HepG2 (cell line): ENCODE results near the gene LRP10. TPM values are rescaled to one million over a fixed set of nuclear protein-coding genes. Genes with fewer than 3 reads are reported as not detected.
A peak's percentile ranks its signal among the peaks of the same experiment; 100 is the strongest.

Experiments
- DZIP1 ChIP-seq: sonication (generic); formaldehyde crosslinking; IDR thresholded peaks from 2 replicates; pipeline ENCODE4 v1.5.0; 2020; ENCODE audit warnings: mild to moderate bottlenecking, missing genetic modification reagents
- HOXA9 ChIP-seq: sonication (generic); formaldehyde crosslinking; IDR thresholded peaks from 2 replicates; pipeline ENCODE4 v1.8.1; 2022; ENCODE audit warnings: missing genetic modification reagents, mild to moderate bottlenecking, moderate library complexity, borderline replicate concordance
- PCBP2 ChIP-seq: fragments of 200-400 bp; formaldehyde crosslinking; optimal IDR thresholded peaks from 2 replicates; pipeline ENCODE3; 2018; ENCODE audit warnings: low read length, low read depth; ENCODE audit not compliant: poor library complexity, severe bottlenecking
- THAP9 ChIP-seq: sonication (generic); formaldehyde crosslinking; IDR thresholded peaks from 2 replicates; pipeline ENCODE4; 2020; ENCODE audit warnings: missing genetic modification reagents, mild to moderate bottlenecking, borderline replicate concordance
- UBTF ChIP-seq: sonication (generic); formaldehyde crosslinking; IDR thresholded peaks from 2 replicates; pipeline ENCODE4 v1.4.0; 2020; ENCODE audit warnings: mild to moderate bottlenecking, missing genetic modification reagents
- ZMYM2 ChIP-seq: sonication (generic); formaldehyde crosslinking; IDR thresholded peaks from 2 replicates; pipeline ENCODE4 v1.8.0; 2022; ENCODE audit warnings: mild to moderate bottlenecking, missing genetic modification reagents
- ZNF18 ChIP-seq: sonication (generic); formaldehyde crosslinking; IDR thresholded peaks from 2 replicates; pipeline ENCODE4 v1.8.0; 2022; ENCODE audit warnings: mild to moderate bottlenecking, missing genetic modification reagents; ENCODE audit not compliant: insufficient replicate concordance
- ZNF574 ChIP-seq: sonication (generic); formaldehyde crosslinking; IDR thresholded peaks from 2 replicates; pipeline ENCODE4 v1.4.0; 2020; ENCODE audit warnings: missing genetic modification reagents
- ZNF839 ChIP-seq: sonication (generic); formaldehyde crosslinking; IDR thresholded peaks from 2 replicates; pipeline ENCODE4 v1.4.0; 2020; ENCODE audit warnings: missing genetic modification reagents, mild to moderate bottlenecking, borderline replicate concordance
- ZXDC ChIP-seq: sonication (generic); formaldehyde crosslinking; IDR thresholded peaks from 2 replicates; pipeline ENCODE4 v1.5.0; 2020; ENCODE audit warnings: mild to moderate bottlenecking, missing genetic modification reagents
- polyA plus RNA-seq, 8 experiments: library from polyadenylated mRNA; depleted of rRNA in 3 of 8; stranded (reverse) in 7 of 8; unstranded in 1 of 8; fragments of >200 nt; fragmentation: Illumina TruSeq in 4 of 8; extraction: Trizol in 4 of 8; gene quantifications; 2 replicates each; pipeline versions ENCODE4 v1.2.1 to v1.2.3, GENCODE V29; 2011 to 2016; ENCODE audit warnings: low read depth in 4 of 8, missing spikeins in 1 of 8, mixed read lengths in 1 of 8; ENCODE audit not compliant: insufficient read depth in 1 of 8
- total RNA-seq, 5 experiments: library from RNA; depleted of rRNA; stranded (reverse); fragments of >200 nt; fragmentation: Illumina TruSeq; extraction: Trizol; gene quantifications; 2 replicates each; pipeline ENCODE4 v1.2.3, GENCODE V29; 2016; ENCODE audit warnings: low read depth in 1 of 5

LRP10 gene
- total and polyA plus RNA-seq, 2 of the 13 experiments (the other 11 are each of a cell fraction or from before 2014, with no cell fraction given): 16.9 to 45.2 TPM

GRCh38 chr14:22929104-22929960, 57.8 kb downstream of the LRP10 start, which contains the start of gene PRMT5 (continued):
- TF ChIP-seq THAP9 (CRISPR knock-in tag): peak; percentile 96
- peak; percentile 94; the same call in 1 of the 2 replicates for TF ChIP-seq HOXA9 (CRISPR knock-in tag)
- no peak; the same call in 1 of the 2 replicates for TF ChIP-seq ZNF839 (CRISPR knock-in tag)
- TF ChIP-seq ZNF18 (CRISPR knock-in tag): peak; percentile 96
- TF ChIP-seq ZMYM2 (CRISPR knock-in tag): peak; percentile 62; the same call in 1 of the 2 replicates
- no peak for TF ChIP-seq ZXDC (CRISPR knock-in tag)
- peak; percentile 92 for TF ChIP-seq UBTF (CRISPR knock-in tag)
- peak; percentile 98; the same call in 1 of the 2 replicates for TF ChIP-seq DZIP1 (CRISPR knock-in tag)
- TF ChIP-seq ZNF574 (CRISPR knock-in tag): peak; percentile 93
- TF ChIP-seq PCBP2: peak; percentile 92
